22Rv1 (cell line): ENCODE measurements around the gene CHD2.

Experiments used
- CTCF ChIP-seq: fragments of 450-650 bp; IDR thresholded peaks from 2 replicates; pipeline ENCODE4 v1.5.1; 2017; ENCODE audit warnings: mild to moderate bottlenecking
- ZFX ChIP-seq: fragments of 450-650 bp; IDR thresholded peaks from 2 replicates; pipeline ENCODE4 v1.6.1; 2017; ENCODE audit warnings: antibody characterized with exemption, borderline replicate concordance

GRCh38 chr15:92904722-92905571 lies 4.8 kb downstream of the CHD2 start:
- TF ChIP-seq CTCF (no peak), ZFX (no peak)
